Measurements from ENCODE around the gene OVOL3.

Gene OVOL3

GRCh38 chr19:36136964-36137686 is 26.2 kb downstream of the OVOL3 start:
- no peak for DNase-seq

DNA sequence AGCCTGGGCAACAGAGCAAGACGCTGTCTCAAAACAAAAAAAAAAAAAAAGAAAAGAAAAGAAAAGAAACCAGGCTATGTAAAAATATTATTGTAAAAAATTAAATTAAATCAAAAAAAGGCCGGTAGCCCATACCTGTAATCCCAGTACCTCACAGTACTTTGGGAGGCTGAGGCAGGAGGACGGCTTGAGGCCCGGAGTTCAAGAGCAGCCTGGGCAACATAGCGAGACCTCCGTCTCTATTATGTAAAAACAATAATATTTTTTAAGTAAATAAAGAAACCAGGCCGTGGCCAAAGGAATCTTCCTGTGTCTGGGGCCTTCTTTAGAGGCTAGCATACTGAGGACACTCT is 28.2 kb downstream of the OVOL3 start:
- DNase-seq = no peak

DNA sequence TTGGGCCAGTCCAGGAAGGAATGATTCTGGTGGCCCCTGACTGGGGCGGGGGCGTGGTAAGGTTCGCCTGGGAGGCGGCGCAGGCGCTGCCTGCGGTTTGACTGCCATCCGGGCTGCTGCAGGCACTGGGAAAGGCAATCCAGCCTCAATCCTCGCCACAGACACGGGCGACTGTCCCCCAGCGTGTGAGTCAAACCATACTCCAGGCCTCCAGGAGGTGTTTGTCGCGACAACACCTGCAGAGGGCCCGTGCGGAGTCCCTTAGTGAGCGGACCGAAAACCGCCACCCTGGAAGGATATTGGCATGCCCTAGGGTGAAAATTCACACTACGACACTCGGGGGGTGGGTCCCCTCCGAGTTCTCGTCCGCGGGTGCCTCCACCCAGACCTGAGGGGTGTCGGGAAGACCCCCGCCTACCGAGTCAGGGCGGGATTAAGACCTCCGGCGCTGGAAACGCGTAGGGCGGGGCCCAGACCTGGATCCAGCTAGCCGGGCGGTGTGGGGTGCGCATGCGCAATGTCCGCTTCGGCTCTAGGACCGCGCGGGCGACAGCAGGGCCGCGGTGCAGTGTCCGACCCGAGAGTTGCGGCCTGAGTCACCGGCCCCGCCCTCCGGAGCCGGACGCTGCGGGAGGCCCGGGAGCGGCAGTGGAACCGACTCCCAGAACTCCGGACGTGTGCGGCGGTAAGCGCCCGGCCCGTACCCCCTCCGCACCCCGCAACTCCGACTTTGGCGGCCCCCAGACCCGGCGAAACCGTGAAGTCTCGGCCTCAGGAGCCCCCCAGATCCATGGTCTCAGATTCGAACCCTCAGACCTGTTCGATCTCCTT is 28.7 kb downstream of the OVOL3 start, which contains the start of gene CAPNS1:
TSS of gene CAPNS1 (plus strand) at position 594 of the 831 bp plus-strand sequence. CDS start 946 bp downstream, outside the sequence.
- DNase-seq = peak; percentile 93

- no peak for DNase-seq
Measured at GRCh38 chr19:36140304-36141038, 29.5 kb downstream of the OVOL3 start.

- peak; percentile 94 for DNase-seq
Measured at GRCh38 chr19:36141039-36141927, 30.3 kb downstream of the OVOL3 start.

GRCh38 chr19:36142046-36142445 is 31.1 kb downstream of the OVOL3 start:
- DNase-seq = no peak

- no peak for DNase-seq
Measured at GRCh38 chr19:36142496-36142895, 31.6 kb downstream of the OVOL3 start.

DNA sequence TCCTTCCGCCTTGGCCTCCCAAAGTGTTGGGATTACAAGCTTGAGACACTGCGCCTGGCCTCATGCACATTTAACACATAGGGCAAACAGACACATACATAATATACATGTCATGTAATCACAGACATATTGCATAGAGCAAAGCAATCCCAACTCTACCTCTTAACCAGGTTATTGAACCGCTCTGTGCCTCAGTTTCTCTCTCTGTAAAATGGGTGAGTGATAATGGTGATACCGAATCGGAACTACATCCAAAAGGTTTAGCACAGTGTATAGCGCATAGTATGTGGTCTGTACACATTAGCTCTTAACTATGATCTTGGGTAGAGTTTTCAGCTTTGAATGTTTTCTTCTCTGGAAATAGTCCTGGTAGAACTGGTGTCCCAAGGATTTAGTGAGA is 33.7 kb downstream of the OVOL3 start:
- DNase-seq = no peak

DNA sequence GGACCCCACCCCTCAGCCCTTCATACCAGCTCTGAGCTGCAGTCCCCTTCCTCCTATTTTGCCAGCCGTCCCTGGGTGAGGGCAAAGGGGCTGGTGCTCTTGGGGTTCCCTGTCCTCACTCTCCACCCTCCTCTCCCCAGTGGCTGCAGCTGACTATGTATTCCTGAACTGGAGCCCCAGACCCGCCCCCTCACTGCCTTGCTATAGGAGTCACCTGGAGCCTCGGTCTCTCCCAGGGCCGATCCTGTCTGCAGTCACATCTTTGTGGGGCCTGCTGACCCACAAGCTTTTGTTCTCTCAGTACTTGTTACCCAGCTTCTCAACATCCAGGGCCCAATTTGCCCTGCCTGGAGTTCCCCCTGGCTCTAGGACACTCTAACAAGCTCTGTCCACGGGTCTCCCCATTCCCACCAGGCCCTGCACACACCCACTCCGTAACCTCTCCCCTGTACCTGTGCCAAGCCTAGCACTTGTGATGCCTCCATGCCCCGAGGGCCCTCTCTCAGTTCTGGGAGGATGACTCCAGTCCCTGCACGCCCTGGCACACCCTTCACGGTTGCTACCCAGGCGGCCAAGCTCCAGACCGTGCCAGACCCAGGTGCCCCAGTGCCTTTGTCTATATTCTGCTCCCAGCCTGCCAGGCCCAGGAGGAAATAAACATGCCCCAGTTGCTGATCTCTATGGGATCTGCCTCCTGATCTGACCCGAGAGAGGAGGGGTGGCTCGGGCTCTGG is 38.9 kb downstream of the OVOL3 start:
- no peak for DNase-seq

DNA sequence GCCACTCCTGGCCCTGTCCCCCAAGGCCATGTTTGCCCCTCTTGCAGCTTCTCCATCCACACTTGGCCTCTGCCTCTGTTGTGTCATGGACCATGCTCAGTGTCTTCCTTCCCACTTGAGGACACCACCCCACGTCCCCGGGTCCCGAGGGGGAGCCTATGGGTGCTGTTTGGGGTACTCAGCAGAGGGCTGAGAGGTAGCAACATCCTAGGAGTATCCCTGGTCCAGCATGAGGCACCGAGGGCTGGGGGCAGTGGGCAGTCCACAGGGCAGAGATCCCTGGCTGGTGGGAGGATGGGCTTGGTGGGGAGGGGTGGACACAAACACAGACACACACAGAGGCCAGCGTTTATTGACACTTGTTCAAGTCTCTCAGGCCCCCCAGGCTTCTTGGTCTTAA is 39.6 kb downstream of the OVOL3 start:
- no peak for DNase-seq

- no peak for DNase-seq
Measured at GRCh38 chr19:36151144-36152018, 40.4 kb downstream of the OVOL3 start.

GRCh38 chr19:36152019-36152351 is 41.0 kb downstream of the OVOL3 start:
- no peak for DNase-seq

- DNase-seq = no peak
Measured at GRCh38 chr19:36152352-36153091, 41.6 kb downstream of the OVOL3 start, which contains the start of gene COX7A1. COX7A1 (minus strand) TSS chr19:36152447; CDS start chr19:36152407, 40 bp downstream.

GRCh38 chr19:36153126-36153525 is 42.2 kb downstream of the OVOL3 start:
- no peak for DNase-seq

DNA sequence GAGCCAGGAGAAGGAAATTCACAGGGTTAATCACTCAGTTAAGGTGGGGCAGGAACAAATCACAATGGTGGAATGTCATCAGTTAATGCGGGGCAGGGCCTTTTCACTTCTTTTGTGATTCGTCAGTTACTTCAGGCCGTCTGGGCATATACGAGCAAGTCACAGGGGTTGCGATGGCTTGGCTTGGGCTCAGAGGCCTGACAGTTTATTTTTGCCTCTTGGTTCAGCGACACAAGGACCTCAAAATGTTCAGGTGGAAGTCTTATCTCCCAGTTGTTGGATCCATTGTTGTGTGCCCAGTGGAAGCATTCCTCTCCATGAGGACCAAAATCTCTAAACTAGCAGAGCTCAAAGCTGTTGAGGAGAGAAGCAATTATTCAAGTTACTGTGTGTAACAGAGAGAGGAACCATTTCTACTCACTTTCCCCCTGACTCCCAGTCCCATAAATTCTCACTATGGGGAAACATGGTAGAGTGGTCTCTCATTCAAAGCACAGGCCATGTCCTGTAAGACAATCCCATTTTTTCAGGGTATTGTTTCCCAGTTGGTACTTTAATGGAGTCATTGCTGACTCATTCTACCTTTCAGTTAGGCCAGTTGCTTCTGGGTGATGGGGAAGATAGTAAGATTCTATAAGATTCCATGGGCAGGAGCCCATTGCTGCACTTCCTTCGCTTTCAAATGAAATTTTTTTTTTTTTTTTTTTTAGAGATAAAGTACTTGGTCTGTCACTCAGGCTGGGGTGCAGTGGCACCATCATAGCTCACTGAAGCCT is 50.1 kb downstream of the OVOL3 start:
- no peak for DNase-seq
